GM23338 (cell line): ENCODE results near the gene SLC23A2. TPM values are rescaled to one million over a fixed set of nuclear protein-coding genes. Genes with fewer than 3 reads are reported as not detected.

Source experiments
- ATAC-seq: fragments of 200-7000 bp; cut with Tn5 transposase; 3 replicates; pipeline ENCODE4 v1.9.1; 2020
- DNase-seq: peaks from one replicate; pipeline ENCODE4 v3.0.0-alpha.2; 2015; ENCODE audit warnings: low spot score
- H2AFZ ChIP-seq: fragments of 200-600 bp; sonication (generic); 2 replicates; pipeline ENCODE4 v1.8.0; 2016; ENCODE audit warnings: antibody characterized with exemption, mild to moderate bottlenecking, moderate library complexity
- H3F3A ChIP-seq: fragments of 200-600 bp; sonication (generic); replicated peaks from 2 replicates; pipeline ENCODE4 v1.8.0; 2017; ENCODE audit warnings: antibody characterized with exemption, mixed run types, low read depth
- H3K27ac ChIP-seq: fragments of 200-600 bp; sonication (generic); 2 replicates; pipeline ENCODE4 v1.6.1; 2016; ENCODE audit warnings: low read depth
- H3K27me3 ChIP-seq: fragments of 200-600 bp; sonication (generic); 2 replicates; pipeline ENCODE4 v1.8.0; 2016; ENCODE audit warnings: mild to moderate bottlenecking, mixed run types, moderate library complexity; ENCODE audit not compliant: insufficient read depth
- H3K36me3 ChIP-seq: fragments of 200-600 bp; sonication (generic); 2 replicates; pipeline ENCODE4 v1.8.0; 2016; ENCODE audit warnings: mild to moderate bottlenecking; ENCODE audit not compliant: insufficient read depth
- H3K4me1 ChIP-seq: fragments of 200-600 bp; sonication (generic); 2 replicates; pipeline ENCODE4 v1.8.0; 2016; ENCODE audit warnings: mild to moderate bottlenecking, moderate library complexity; ENCODE audit not compliant: insufficient read depth
- H3K4me2 ChIP-seq: fragments of 200-600 bp; sonication (generic); 2 replicates; pipeline ENCODE4 v1.7.1; 2017; ENCODE audit warnings: mixed run types
- H3K4me3 ChIP-seq: fragments of 200-600 bp; sonication (generic); 2 replicates; pipeline ENCODE4 v1.6.1; 2016; ENCODE audit warnings: mixed run types
- H3K79me2 ChIP-seq: fragments of 200-600 bp; sonication (generic); replicated peaks from 2 replicates; pipeline ENCODE4 v1.8.0; 2017; ENCODE audit warnings: mild to moderate bottlenecking; ENCODE audit not compliant: insufficient read depth
- H3K9me2 ChIP-seq: fragments of 200-600 bp; sonication (generic); 2 replicates; pipeline ENCODE4 v1.8.0; 2017; ENCODE audit not compliant: insufficient read depth
- H4K20me1 ChIP-seq: fragments of 200-600 bp; sonication (generic); replicated peaks from 2 replicates; pipeline ENCODE4 v1.8.0; 2017; ENCODE audit warnings: mild to moderate bottlenecking; ENCODE audit not compliant: insufficient read depth
- H3K27ac Mint-ChIP-seq: 2 replicates; pipeline ENCODE4 v1.8.0; 2020; ENCODE audit warnings: inconsistent platforms, mild to moderate bottlenecking, moderate library complexity, mixed read lengths
- H3K27me3 Mint-ChIP-seq: 3 replicates; pipeline ENCODE4 v1.8.0; 2022; ENCODE audit warnings: low read depth, mild to moderate bottlenecking, moderate library complexity, mixed read lengths, inconsistent platforms; ENCODE audit not compliant: insufficient read depth, poor library complexity
- H3K36me3 Mint-ChIP-seq: 3 replicates; pipeline ENCODE4 v1.8.0; 2021; ENCODE audit warnings: low read depth, mild to moderate bottlenecking, inconsistent platforms, moderate library complexity, mixed read lengths
- H3K4me1 Mint-ChIP-seq: 3 replicates; pipeline ENCODE4 v1.8.0; 2020; ENCODE audit warnings: mild to moderate bottlenecking, inconsistent platforms, mixed read lengths
- H3K4me3 Mint-ChIP-seq: 3 replicates; pipeline ENCODE4 v1.8.0; 2021; ENCODE audit warnings: moderate library complexity, mild to moderate bottlenecking, inconsistent platforms, mixed read lengths
- H3K9me3 Mint-ChIP-seq: 3 replicates; pipeline ENCODE4 v1.8.0; 2020; ENCODE audit warnings: moderate library complexity, mild to moderate bottlenecking, inconsistent platforms, mixed read lengths
- CREB1 ChIP-seq: fragments of 250-450 bp; sonication (Bioruptor Pico); IDR thresholded peaks from 2 replicates; pipeline ENCODE4 v1.5.0; 2020; ENCODE audit warnings: low read depth, mild to moderate bottlenecking, moderate library complexity
- CTCF ChIP-seq, 2 experiments: fragments of 200-600 bp in 1 of 2; sonication (generic) in 1 of 2; conservative IDR thresholded peaks; 2 replicates each; pipeline versions ENCODE4 v1.5.1 to v1.6.1; 2016 to 2017; ENCODE audit warnings: antibody characterized with exemption in 2 of 2, low read depth in 2 of 2, mild to moderate bottlenecking in 2 of 2, moderate library complexity in 1 of 2
- ETS1 ChIP-seq: IDR thresholded peaks from 2 replicates; pipeline ENCODE4 v1.6.1; 2016; ENCODE audit warnings: antibody characterized with exemption
- EZH2phosphoT487 ChIP-seq: fragments of 200-600 bp; sonication (generic); IDR thresholded peaks from one replicate; pipeline ENCODE4 v1.8.1; 2018; ENCODE audit warnings: antibody characterized with exemption; ENCODE audit not compliant: unreplicated experiment
- JUNB ChIP-seq: IDR thresholded peaks from one replicate; pipeline ENCODE4 v1.6.1; 2016; ENCODE audit warnings: antibody characterized with exemption; ENCODE audit not compliant: unreplicated experiment
- NANOG ChIP-seq: IDR thresholded peaks from 2 replicates; pipeline ENCODE4 v1.6.1; 2016; ENCODE audit warnings: antibody characterized with exemption, borderline replicate concordance
- POLR2AphosphoS5 ChIP-seq: IDR thresholded peaks from 2 replicates; pipeline ENCODE4 v1.6.1; 2016; ENCODE audit warnings: antibody characterized with exemption, low read depth
- REST ChIP-seq: IDR thresholded peaks from one replicate; pipeline ENCODE4 v1.6.1; 2018; ENCODE audit warnings: antibody characterized with exemption; ENCODE audit not compliant: unreplicated experiment
- STAT1 ChIP-seq: IDR thresholded peaks from one replicate; pipeline ENCODE4 v1.6.1; 2016; ENCODE audit warnings: antibody characterized with exemption; ENCODE audit not compliant: unreplicated experiment
- ZNF331 ChIP-seq: fragments of 250-450 bp; sonication (Bioruptor Pico); IDR thresholded peaks from 2 replicates; pipeline ENCODE4 v1.5.0; 2020; ENCODE audit warnings: low read depth, mild to moderate bottlenecking, moderate library complexity
- ZNF462 ChIP-seq: fragments of 250-450 bp; sonication (Bioruptor Pico); IDR thresholded peaks from 2 replicates; pipeline ENCODE4 v1.5.0; 2020; ENCODE audit warnings: mild to moderate bottlenecking, moderate library complexity
- polyA plus RNA-seq: library from polyadenylated mRNA; unstranded; fragments of >200 nt; fragmentation: Nextera tagmentation; extraction: Ambion mirVana; gene quantifications from 2 replicates; pipeline ENCODE4 v1.2.1, GENCODE V29; 2016
- total RNA-seq: library from RNA; depleted of rRNA; stranded (reverse); fragments of >200 nt; shearing (Covaris generic); gene quantifications from 2 replicates; pipeline ENCODE4 v1.2.3, GENCODE V29; 2014

SLC23A2 gene
- total and polyA plus RNA-seq, 2 experiments from 2014 or later = 4.4 to 20.2 TPM

GRCh38 chr20:5039255-5039657 is 37.9 kb upstream of the SLC23A2 start (continued):
- TF ChIP-seq CTCF (conservative IDR thresholded peaks at IDR 0.05; ENCODE audit: low read depth in 2 of 2) (no peak), STAT1 (no peak), CREB1 (CRISPR knock-in tag) (no peak), ZNF331 (no peak), REST (no peak), ETS1 (no peak)

- Histone ChIP-seq H2AFZ (no peak overlapping the region), H3F3A (no peaks in the 10 kb centered on the region), H4K20me1 (no peaks in the 10 kb centered on the region), H3K9me2 (no peaks in the 10 kb centered on the region), H3K79me2 (no peaks in the 10 kb centered on the region), H3K27me3 (no peaks in the 10 kb centered on the region), H3K27ac (no peak overlapping the region), H3K4me2 (no peak overlapping the region), H3K4me3 (no peak overlapping the region), H3K36me3 (no peaks in the 10 kb centered on the region), H3K4me1 (no peaks in the 10 kb centered on the region)
- no peaks in the 10 kb centered on the region for H3K27me3 Mint-ChIP-seq
- H3K36me3 Mint-ChIP-seq = no peaks in the 10 kb centered on the region
- no peaks in the 10 kb centered on the region for H3K9me3 Mint-ChIP-seq
- ATAC-seq (no peak), DNase-seq (no peak)
- no peaks in the 10 kb centered on the region for H3K4me1 Mint-ChIP-seq
- H3K27ac Mint-ChIP-seq = no peak overlapping the region
- no peak overlapping the region for H3K4me3 Mint-ChIP-seq
- TF ChIP-seq JUNB (no peak), ZNF331 (no peak), EZH2phosphoT487 (no peak), POLR2AphosphoS5 (no peak), NANOG (no peak), CREB1 (CRISPR knock-in tag) (no peak), ZNF462 (CRISPR knock-in tag) (no peak)
Measured at GRCh38 chr20:5036828-5037227, 35.5 kb upstream of the SLC23A2 start.
